Transverse colon (tissue), 4 donors: Measurements from ENCODE around the gene PDCD1. TPM values are rescaled to one million over a fixed set of nuclear protein-coding genes. Genes with fewer than 3 reads are reported as not detected.
A peak's percentile ranks its signal among the peaks of the same experiment; 100 is the strongest.

Experiments used
- DNase-seq: peaks from one replicate; pipeline ENCODE4 v3.0.0-alpha.2; 2019
- H3K27ac ChIP-seq, 4 donors: fragments of 200-600 bp; sonication (generic); 2 replicates each; pipeline ENCODE4 v1.5.1; 2016 to 2018; ENCODE audit warnings: inconsistent platforms in 4 of 4
- H3K27me3 ChIP-seq: fragments of 200-600 bp; sonication (generic); 2 replicates; pipeline ENCODE4 v1.5.1; 2017; ENCODE audit warnings: inconsistent platforms
- H3K36me3 ChIP-seq, 4 donors: fragments of 200-600 bp; sonication (generic); 2 replicates each; pipeline ENCODE4 v1.5.1; 2017 to 2019; ENCODE audit warnings: inconsistent platforms in 4 of 4
- H3K4me1 ChIP-seq, 4 donors: fragments of 200-600 bp; sonication (generic); 2 replicates each; pipeline ENCODE4 v1.5.1; 2017 to 2020; ENCODE audit warnings: inconsistent platforms in 4 of 4
- H3K4me3 ChIP-seq, 4 donors: fragments of 200-600 bp; sonication (generic); 1 replicate in 1 of 4; 2 replicates in 3 of 4; pipeline versions ENCODE4 v1.5.1 to v1.6.1; 2017 to 2019; ENCODE audit warnings: inconsistent platforms in 4 of 4
- H3K9me3 ChIP-seq, 2 donors: fragments of 200-600 bp; sonication (generic); 2 replicates each; pipeline ENCODE4 v1.5.1; 2017 to 2019; ENCODE audit warnings: inconsistent platforms in 2 of 2
- EP300 ChIP-seq: sonication (generic); formaldehyde crosslinking; IDR thresholded peaks from one replicate; pipeline ENCODE4 v1.6.1; 2017; ENCODE audit warnings: antibody characterized with exemption, low read depth
- POLR2A ChIP-seq: fragments of 450-650 bp; IDR thresholded peaks from one replicate; pipeline ENCODE4 v1.6.1; 2016; ENCODE audit warnings: antibody characterized with exemption, mild to moderate bottlenecking, moderate library complexity
- POLR2AphosphoS5 ChIP-seq, 3 donors: sonication (generic); formaldehyde crosslinking; IDR thresholded peaks; one replicate each; pipeline ENCODE4 v1.6.1; 2016; ENCODE audit warnings: antibody characterized with exemption in 3 of 3
- WGBS, 2 donors: methylation state at CpG; one replicate each; pipeline ENCODE4 v1.1.5; 2018; ENCODE audit warnings: low coverage in 1 of 2; 5-methylcytosine and 5-hydroxymethylcytosine counted together
- in situ Hi-C, 4 donors: fragments of 200-750 bp; cut with MboI; loops; one replicate each; pipeline versions ENCODE4 v1.15.0 to v1.15.1; 2017; ENCODE audit warnings: low sequenced_read_pairs in 3 of 4, low pct_ligation_motif_present in 1 of 4, low pct_unique_long_range_greater_than_20kb in 1 of 4
- intact Hi-C: fragments of 100-400 bp; cut with DNase I; formaldehyde crosslinking; loops from one replicate; pipeline ENCODE4 v1.15.1; 2023; ENCODE audit warnings: low total_unique reads
- total RNA-seq, 4 donors: library from RNA; depleted of rRNA; stranded (reverse); fragments of >200 nt; gene quantifications; one replicate each; pipeline ENCODE4 v1.1.0, GENCODE V29; 2016
- TF ChIP-seq, protein P1 (sequence below), 5 experiments: fragments of 200-600 bp in 3 of 5; fragments of 450-650 bp in 2 of 5; sonication (generic) in 3 of 5; IDR thresholded peaks; 1 replicate in 2 of 5; 2 replicates in 3 of 5; pipeline ENCODE4 v1.5.1; 2016 to 2017; ENCODE audit warnings: antibody characterized with exemption in 5 of 5, inconsistent platforms in 3 of 5, mild to moderate bottlenecking in 2 of 5, moderate library complexity in 1 of 5

The PDCD1 gene
- total RNA-seq, 4 donors from 2014 or later, result 0.55 to 0.64 TPM; not detected in 2

DNA sequence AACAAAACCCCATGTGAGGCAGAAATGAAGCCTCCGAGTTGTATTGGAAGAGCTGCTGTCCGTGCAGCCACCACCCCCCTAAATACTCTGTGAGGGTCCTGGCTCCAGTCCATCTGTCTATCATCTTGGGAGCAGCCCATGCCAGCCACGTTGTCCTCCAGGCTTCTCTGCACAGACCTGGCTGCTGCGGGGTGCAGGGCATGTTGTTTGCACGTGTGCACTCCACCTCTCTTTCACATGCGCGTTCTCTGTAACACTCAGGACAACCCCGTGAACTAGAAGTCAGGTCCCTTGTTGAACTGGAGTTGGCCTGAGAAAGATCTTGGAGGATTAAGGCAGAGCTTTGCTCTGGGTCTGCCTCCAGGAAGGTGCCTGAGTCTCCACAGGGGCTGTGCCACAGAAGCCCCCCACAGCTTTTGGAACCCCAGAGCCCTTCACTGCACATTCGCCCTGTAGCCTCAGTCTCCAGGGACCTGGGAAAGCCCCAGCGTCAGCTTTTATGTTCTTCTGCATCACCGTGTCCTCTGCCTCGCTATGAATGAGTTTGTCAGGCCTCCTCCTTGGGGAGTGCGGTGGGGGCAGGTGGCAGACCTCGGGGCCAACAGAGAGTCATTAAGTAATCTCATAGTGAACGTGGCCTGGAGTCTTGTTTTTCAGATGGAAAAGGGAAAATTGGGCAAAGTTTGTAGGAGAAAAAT is 27.4 kb upstream of the PDCD1 start:
- WGBS, 2 donors, result 60 to 76% methylated on average over 2 to 15 of the region's 15 CpGs

DNA sequence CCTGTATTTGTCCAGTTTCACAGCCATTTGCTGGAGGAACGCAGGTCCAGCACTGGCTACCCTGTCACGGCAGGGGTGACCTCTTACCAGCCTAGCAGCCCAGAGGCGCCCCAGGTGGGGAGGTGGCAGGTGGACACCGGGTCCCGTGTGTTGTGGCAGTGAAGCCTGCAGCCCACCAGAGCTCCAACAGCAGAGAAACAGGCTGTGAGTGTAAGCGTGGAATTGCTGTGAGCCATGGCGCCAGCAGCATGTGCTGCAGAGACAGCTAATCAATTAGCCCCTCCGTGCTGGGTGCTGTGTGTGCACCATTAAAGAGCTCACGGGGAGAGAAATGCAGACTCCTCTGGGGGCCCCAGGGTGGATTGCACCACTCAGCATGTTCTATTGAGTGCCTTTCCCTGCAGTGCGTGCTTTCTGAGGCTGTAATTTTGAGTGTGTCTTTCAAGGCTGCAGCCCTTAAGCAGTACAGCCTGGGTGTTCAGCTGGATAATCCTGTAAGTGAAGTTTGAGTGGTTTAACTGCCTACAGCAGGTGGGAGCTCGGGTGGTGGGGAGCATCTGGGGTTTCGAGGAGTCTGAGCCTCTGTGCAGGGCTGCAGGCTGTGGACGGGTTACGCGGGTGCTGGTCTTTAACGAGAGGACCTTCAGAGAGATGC is 26.7 kb upstream of the PDCD1 start:
- no peak for DNase-seq
- intact Hi-C loops (no loop called here), in situ Hi-C loops (no loop called here)
- H3K27me3 ChIP-seq, result no peaks in the 10 kb centered on the region
- H3K4me3 ChIP-seq, result no peak overlapping the region
- no peak overlapping the region for H3K27ac ChIP-seq
- H3K9me3 ChIP-seq, result no peaks in the 10 kb centered on the region
- H3K36me3 ChIP-seq, result no peaks in the 10 kb centered on the region
- TF ChIP-seq POLR2AphosphoS5 (IDR thresholded peaks at IDR 0.05) (no peak), POLR2A (no peak), EP300 (no peak)
- TF ChIP-seq, protein P1, sequence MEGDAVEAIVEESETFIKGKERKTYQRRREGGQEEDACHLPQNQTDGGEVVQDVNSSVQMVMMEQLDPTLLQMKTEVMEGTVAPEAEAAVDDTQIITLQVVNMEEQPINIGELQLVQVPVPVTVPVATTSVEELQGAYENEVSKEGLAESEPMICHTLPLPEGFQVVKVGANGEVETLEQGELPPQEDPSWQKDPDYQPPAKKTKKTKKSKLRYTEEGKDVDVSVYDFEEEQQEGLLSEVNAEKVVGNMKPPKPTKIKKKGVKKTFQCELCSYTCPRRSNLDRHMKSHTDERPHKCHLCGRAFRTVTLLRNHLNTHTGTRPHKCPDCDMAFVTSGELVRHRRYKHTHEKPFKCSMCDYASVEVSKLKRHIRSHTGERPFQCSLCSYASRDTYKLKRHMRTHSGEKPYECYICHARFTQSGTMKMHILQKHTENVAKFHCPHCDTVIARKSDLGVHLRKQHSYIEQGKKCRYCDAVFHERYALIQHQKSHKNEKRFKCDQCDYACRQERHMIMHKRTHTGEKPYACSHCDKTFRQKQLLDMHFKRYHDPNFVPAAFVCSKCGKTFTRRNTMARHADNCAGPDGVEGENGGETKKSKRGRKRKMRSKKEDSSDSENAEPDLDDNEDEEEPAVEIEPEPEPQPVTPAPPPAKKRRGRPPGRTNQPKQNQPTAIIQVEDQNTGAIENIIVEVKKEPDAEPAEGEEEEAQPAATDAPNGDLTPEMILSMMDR (IDR thresholded peaks at IDR 0.05), result no peak
- 94% methylated on average over 16 of the region's 16 CpGs; no CpG with 5 or more reads in 1 of the 2 donors for WGBS, 2 donors
- peaks cover 0 to 21% (median 12%) of the 10 kb centered on the region in 4 donors for H3K4me1 ChIP-seq

More for the DNA sequence above, 27.4 kb upstream of the PDCD1 start:
- Histone ChIP-seq H3K27me3 (no peaks in the 10 kb centered on the region), H3K4me3 (no peak overlapping the region), H3K27ac (no peak overlapping the region), H3K9me3 (no peaks in the 10 kb centered on the region), H3K36me3 (no peaks in the 10 kb centered on the region), H3K4me1 (peaks cover 0 to 15% (median 10%) of the 10 kb centered on the region in 4 donors)
- intact Hi-C loops (no loop called here), in situ Hi-C loops (no loop called here)
- DNase-seq, result no peak
- TF ChIP-seq, protein P1 (IDR thresholded peaks at IDR 0.05), result no peak
- TF ChIP-seq POLR2AphosphoS5 (IDR thresholded peaks at IDR 0.05) (no peak), POLR2A (no peak), EP300 (no peak)

DNA sequence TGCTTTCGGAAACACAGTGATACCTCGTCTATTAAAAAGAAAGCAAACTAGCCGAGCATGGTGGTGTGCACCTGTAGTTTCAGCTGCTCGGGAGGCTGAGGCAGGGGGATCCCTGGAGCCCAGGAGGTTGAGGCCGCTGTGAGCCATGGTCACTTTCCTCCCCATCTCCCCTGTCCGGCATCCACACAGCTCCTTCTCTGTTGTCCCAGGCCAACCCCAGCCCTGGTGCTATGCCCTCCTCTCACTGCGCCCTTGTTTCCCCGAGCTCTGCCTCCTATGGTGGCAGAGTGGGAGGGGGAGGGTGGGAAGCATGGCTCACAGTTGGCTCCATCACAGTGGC is 26.2 kb upstream of the PDCD1 start:
- in situ Hi-C loops, result no loop called here

DNA sequence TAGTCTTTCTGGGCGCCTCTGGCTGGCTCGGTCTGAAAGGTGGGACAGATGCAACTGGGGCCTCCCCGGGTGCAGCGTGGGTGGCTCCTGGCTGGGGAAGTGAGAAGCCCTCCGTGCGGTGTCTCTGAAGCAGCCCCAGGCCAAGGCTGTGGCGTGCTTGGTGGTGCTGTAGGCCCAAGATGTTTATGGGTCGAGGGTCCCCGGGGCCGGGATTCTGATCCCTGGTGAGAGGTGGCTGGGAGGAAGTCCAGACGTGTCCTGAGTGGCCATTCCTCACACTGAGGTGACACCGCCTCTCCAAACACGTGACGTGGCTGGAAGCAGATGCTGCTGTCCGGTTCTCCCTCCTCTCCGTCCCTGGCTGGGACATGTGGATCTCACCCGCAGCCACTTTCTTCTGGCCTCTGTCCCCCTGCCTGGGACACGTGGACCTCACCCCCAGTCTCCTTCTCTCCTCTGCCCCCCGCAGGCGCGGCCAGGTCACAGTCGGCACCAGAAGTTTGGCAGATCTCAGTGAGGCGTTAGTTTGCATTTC is 23.5 kb upstream of the PDCD1 start:
- H3K36me3 ChIP-seq, result no peaks in the 10 kb centered on the region
- H3K4me3 ChIP-seq, result peak overlapping the region in 3 of 4 donors; percentile 1 to 64 (median 25)
- H3K9me3 ChIP-seq, result no peaks in the 10 kb centered on the region
- peaks cover 0 to 26% (median 12%) of the 10 kb centered on the region in 4 donors for H3K4me1 ChIP-seq
- H3K27me3 ChIP-seq, result no peaks in the 10 kb centered on the region
- DNase-seq, result peak; percentile 68
- H3K27ac ChIP-seq, result peak overlapping the region; percentile 72 to 86 (median 78)
- in situ Hi-C loops, result no loop called here
- 3 to 7% methylated on average over 5 to 19 of the region's 23 CpGs for WGBS, 2 donors
- no peak for TF ChIP-seq POLR2A
- no peak for TF ChIP-seq POLR2AphosphoS5 (IDR thresholded peaks at IDR 0.05)
- TF ChIP-seq, protein P1 (IDR thresholded peaks at IDR 0.05), result no peak
- TF ChIP-seq EP300, result no peak
- intact Hi-C loops, result no loop called here

More for the DNA sequence above, 26.2 kb upstream of the PDCD1 start:
- 97 to 100% methylated on average over 3 to 8 of the region's 8 CpGs for WGBS, 2 donors
- Histone ChIP-seq H3K4me3 (no peak overlapping the region), H3K27me3 (no peaks in the 10 kb centered on the region), H3K36me3 (no peaks in the 10 kb centered on the region), H3K4me1 (peaks cover 0 to 21% (median 12%) of the 10 kb centered on the region in 4 donors), H3K9me3 (no peaks in the 10 kb centered on the region), H3K27ac (no peak overlapping the region)
- intact Hi-C loops, result no loop called here
- no peak for DNase-seq
- TF ChIP-seq, protein P1 (IDR thresholded peaks at IDR 0.05), result no peak
- no peak for TF ChIP-seq POLR2AphosphoS5 (IDR thresholded peaks at IDR 0.05)
- no peak for TF ChIP-seq EP300
- no peak for TF ChIP-seq POLR2A
